IMR-90 (cell line): Measurements from ENCODE around the gene RNU6-1. TPM values are rescaled to one million over a fixed set of nuclear protein-coding genes. Genes with fewer than 3 reads are reported as not detected.

Experiments used
- ATAC-seq: fragments of 200-7000 bp; cut with Tn5 transposase; 2 replicates; pipeline ENCODE4 v1.9.1; 2020; ENCODE audit warnings: low read depth, mild to moderate bottlenecking, moderate library complexity
- BruUV-seq: library from RNA; stranded (reverse); fragments of 400-500 nt; replicated peaks from 2 replicates; lab custom pipeline; 2021; lab: Mats Ljungman, UMichigan
- CTCF ChIA-PET: fragments of 300-600 bp; formaldehyde crosslinking; extraction: SDS; loops from one replicate; lab custom pipeline; 2021; ENCODE audit warnings: antibody characterized with exemption; lab: Yijun Ruan, JAX
- POLR2A ChIA-PET: fragments of 300-600 bp; sonication (Branson Sonifier 250); formaldehyde crosslinking; loops from one replicate; lab custom pipeline; 2022; ENCODE audit warnings: antibody characterized with exemption; ENCODE audit not compliant: unreplicated experiment; lab: Charles Lee
- DNase-seq: peaks from one replicate; pipeline ENCODE4 v3.0.0; 2013
- H2AFZ ChIP-seq: replicated peaks from 2 replicates; pipeline ENCODE3; 2013; ENCODE audit warnings: low read length, mild to moderate bottlenecking; ENCODE audit not compliant: poor library complexity
- H2AK5ac ChIP-seq: 2 replicates; pipeline ENCODE4 v1.6.1; 2013; ENCODE audit warnings: low read depth, low read length, inconsistent platforms
- H2AK9ac ChIP-seq: replicated peaks from 2 replicates; pipeline ENCODE3; 2013; ENCODE audit warnings: mild to moderate bottlenecking, low read depth, low read length, moderate library complexity; ENCODE audit not compliant: poor library complexity
- H2BK120ac ChIP-seq: 2 replicates; pipeline ENCODE4 v1.6.1; 2013; ENCODE audit warnings: low read depth, low read length, inconsistent platforms
- H2BK15ac ChIP-seq: 3 replicates; pipeline ENCODE4 v1.6.1; 2013; ENCODE audit warnings: low read depth, low read length, inconsistent platforms
- H2BK20ac ChIP-seq: 2 replicates; pipeline ENCODE4 v1.6.1; 2013; ENCODE audit warnings: low read depth, mild to moderate bottlenecking, inconsistent platforms, low read length, moderate library complexity
- H2BK5ac ChIP-seq: 2 replicates; pipeline ENCODE4 v1.6.1; 2013; ENCODE audit warnings: mild to moderate bottlenecking, low read depth, low read length, inconsistent platforms; ENCODE audit not compliant: poor library complexity, severe bottlenecking
- H3K14ac ChIP-seq: replicated peaks from 2 replicates; pipeline ENCODE4 v1.6.1; 2013; ENCODE audit warnings: low read depth, low read length, inconsistent platforms
- H3K18ac ChIP-seq: 2 replicates; pipeline ENCODE4 v1.6.1; 2013; ENCODE audit warnings: low read depth, low read length, control low read depth
- H3K23ac ChIP-seq: 2 replicates; pipeline ENCODE4 v1.6.1; 2013; ENCODE audit warnings: low read depth, low read length, inconsistent platforms
- H3K27ac ChIP-seq: 2 replicates; pipeline ENCODE4 v1.5.1; 2013; ENCODE audit warnings: mild to moderate bottlenecking, control low read depth, low read length; ENCODE audit not compliant: insufficient read depth
- H3K27me3 ChIP-seq: 2 replicates; pipeline ENCODE4 v1.6.1; 2013; ENCODE audit warnings: low read length; ENCODE audit not compliant: control insufficient read depth, insufficient read depth
- H3K36me3 ChIP-seq: 2 replicates; pipeline ENCODE4 v1.6.1; 2013; ENCODE audit warnings: low read length, mixed read lengths; ENCODE audit not compliant: control insufficient read depth, insufficient read depth
- H3K4ac ChIP-seq: 2 replicates; pipeline ENCODE4 v1.6.1; 2013; ENCODE audit warnings: low read depth, low read length, inconsistent platforms
- H3K4me1 ChIP-seq: 2 replicates; pipeline ENCODE4 v1.6.1; 2013; ENCODE audit warnings: low read length, mixed read lengths; ENCODE audit not compliant: control insufficient read depth, insufficient read depth
- H3K4me2 ChIP-seq: 2 replicates; pipeline ENCODE4 v1.6.1; 2013; ENCODE audit warnings: low read depth, mild to moderate bottlenecking, control low read depth, low read length, moderate library complexity
- H3K4me3 ChIP-seq: 2 replicates; pipeline ENCODE4 v1.5.1; 2013; ENCODE audit warnings: low read depth, mild to moderate bottlenecking, control low read depth, low read length, moderate library complexity; ENCODE audit not compliant: insufficient read depth
- H3K56ac ChIP-seq: 2 replicates; pipeline ENCODE4 v1.6.1; 2013; ENCODE audit warnings: low read length, inconsistent platforms; ENCODE audit not compliant: insufficient read depth; ENCODE audit errors: extremely low read depth
- H3K79me1 ChIP-seq, 2 experiments: 2 replicates each; pipeline ENCODE4 v1.6.1; 2013; ENCODE audit warnings: low read length in 2 of 2, inconsistent platforms in 1 of 2, low read depth in 1 of 2
- H3K9ac ChIP-seq: 2 replicates; pipeline ENCODE4 v1.6.1; 2013; ENCODE audit warnings: low read depth, low read length, control low read depth
- H3K9me1 ChIP-seq: 2 replicates; pipeline ENCODE4 v1.6.1; 2013; ENCODE audit warnings: low read length, inconsistent platforms; ENCODE audit not compliant: insufficient read depth
- H3K9me3 ChIP-seq: 2 replicates; pipeline ENCODE4 v1.6.1; 2013; ENCODE audit warnings: low read length; ENCODE audit not compliant: control insufficient read depth, insufficient read depth
- H4K20me1 ChIP-seq: 2 replicates; pipeline ENCODE4 v1.6.1; 2013; ENCODE audit warnings: low read length, inconsistent platforms; ENCODE audit not compliant: insufficient read depth
- H4K5ac ChIP-seq: 2 replicates; pipeline ENCODE4 v1.6.1; 2013; ENCODE audit warnings: mild to moderate bottlenecking, low read depth, low read length, control low read depth
- H4K8ac ChIP-seq, 2 experiments: 2 replicates each; pipeline ENCODE4 v1.6.1; 2013; ENCODE audit warnings: low read depth in 2 of 2, low read length in 2 of 2, control low read depth in 1 of 2, inconsistent platforms in 1 of 2
- H4K91ac ChIP-seq: 2 replicates; pipeline ENCODE4 v1.6.1; 2013; ENCODE audit warnings: low read depth, low read length, inconsistent platforms; ENCODE audit not compliant: insufficient read depth
- MXI1 ChIP-seq: IDR thresholded peaks from 2 replicates; pipeline ENCODE4 v1.6.1; 2012; ENCODE audit warnings: low read depth, mild to moderate bottlenecking, low read length, moderate library complexity, borderline replicate concordance
- POLR2A ChIP-seq: IDR thresholded peaks from 2 replicates; pipeline ENCODE4 v1.6.1; 2012; ENCODE audit warnings: mild to moderate bottlenecking, low read depth, low read length
- RAD21 ChIP-seq: IDR thresholded peaks from 2 replicates; pipeline ENCODE4 v1.6.1; 2012; ENCODE audit warnings: low read length, improper control_type of control experiment
- RCOR1 ChIP-seq: IDR thresholded peaks from 2 replicates; pipeline ENCODE4 v1.6.1; 2012; ENCODE audit warnings: mild to moderate bottlenecking, low read length, improper control_type of control experiment; ENCODE audit not compliant: insufficient replicate concordance
- dilution Hi-C: fragments of 300-500 bp; cut with HindIII; formaldehyde crosslinking; loops from one replicate; pipeline ENCODE4 v1.14.3; 2018; ENCODE audit warnings: low sequenced_read_pairs; ENCODE audit not compliant: unreplicated experiment
- in situ Hi-C: fragments of 300-500 bp; cut with MboI; formaldehyde crosslinking; loops from 3 replicates; pipeline ENCODE4 v1.14.3; 2019; ENCODE audit warnings: low sequenced_read_pairs, inconsistent platforms, mixed read lengths
- intact Hi-C: fragments of 100-400 bp; cut with micrococcal nuclease; formaldehyde crosslinking; loops from 2 replicates; pipeline ENCODE4 v1.10.0; 2022
- polyA plus RNA-seq, 3 experiments: library from polyadenylated mRNA; depleted of rRNA; stranded (reverse); fragments of >200 nt; gene quantifications; 2 replicates each; pipeline ENCODE4 v1.2.3, GENCODE V29; 2012; ENCODE audit warnings: low replicate concordance in 1 of 3
- total RNA-seq: library from RNA; depleted of rRNA; stranded (reverse); fragments of >200 nt; gene quantifications from 2 replicates; pipeline ENCODE4 v1.2.3, GENCODE V29; 2012
- TF ChIP-seq, protein P1 (sequence below): fragments of 150-350 bp; IDR thresholded peaks from 2 replicates; pipeline ENCODE4 v1.6.1; 2017; ENCODE audit warnings: mild to moderate bottlenecking, antibody characterized with exemption, low read length, low read depth

RNU6-1 gene
- total and polyA plus RNA-seq, 2 of the 4 experiments (the other 2 are of a cell fraction) = not detected

DNA sequence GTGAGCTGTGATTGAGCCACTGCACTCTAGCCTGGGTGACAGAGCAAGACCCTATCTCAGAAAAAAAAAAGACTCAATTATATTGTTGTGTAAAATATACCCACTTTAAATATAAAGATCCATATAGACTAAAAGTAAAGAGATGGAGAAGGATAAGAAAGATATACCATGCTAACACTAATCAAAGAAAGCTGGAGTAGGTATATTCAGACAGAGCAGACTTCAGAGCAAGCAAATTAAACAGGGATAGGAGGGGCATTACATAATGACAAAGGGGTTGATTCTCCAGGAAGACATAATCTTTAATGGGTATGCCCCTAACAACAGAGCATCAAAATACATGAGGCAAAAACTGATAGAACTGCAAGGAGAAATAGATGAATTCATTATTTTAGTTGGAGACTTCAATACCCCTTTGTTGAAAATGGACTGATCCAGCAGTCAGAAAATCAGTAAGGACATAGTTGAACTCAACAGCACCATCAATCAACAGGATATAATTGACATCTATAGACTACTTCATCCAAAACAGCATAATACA, 31.1 kb upstream of the RNU6-1 start:
- Histone ChIP-seq H3K4me3 (no peak overlapping the region), H3K23ac (no peak overlapping the region), H3K14ac (no peak overlapping the region), H4K91ac (no peak overlapping the region), H3K56ac (no peak overlapping the region), H2BK20ac (no peak overlapping the region), H3K9me1 (no peaks in the 10 kb centered on the region), H3K4me2 (no peak overlapping the region), H2AK9ac (no peak overlapping the region), H2AK5ac (no peak overlapping the region), H4K20me1 (no peaks in the 10 kb centered on the region), H3K9ac (no peak overlapping the region), H2BK5ac (no peak overlapping the region), H3K79me1 (no peaks in the 10 kb centered on the region), H3K27me3 (peaks cover 20% of the 10 kb centered on the region), H3K27ac (no peak overlapping the region), H3K18ac (no peak overlapping the region), H2BK120ac (no peak overlapping the region), H2BK15ac (no peak overlapping the region), H3K4ac (no peak overlapping the region), H3K4me1 (no peaks in the 10 kb centered on the region), H2AFZ (no peak overlapping the region), H4K5ac (no peak overlapping the region), H3K9me3 (peaks cover 7% of the 10 kb centered on the region), H3K36me3 (no peaks in the 10 kb centered on the region), H4K8ac (no peak overlapping the region)
- dilution Hi-C loops (no loop called here), in situ Hi-C loops (no loop called here), intact Hi-C loops (no loop called here)
- DNase-seq (no peak), ATAC-seq (no peak)
- TF ChIP-seq MXI1 (no peak), RCOR1 (no peak), POLR2A (no peak), RAD21 (no peak)
- TF ChIP-seq, protein P1, sequence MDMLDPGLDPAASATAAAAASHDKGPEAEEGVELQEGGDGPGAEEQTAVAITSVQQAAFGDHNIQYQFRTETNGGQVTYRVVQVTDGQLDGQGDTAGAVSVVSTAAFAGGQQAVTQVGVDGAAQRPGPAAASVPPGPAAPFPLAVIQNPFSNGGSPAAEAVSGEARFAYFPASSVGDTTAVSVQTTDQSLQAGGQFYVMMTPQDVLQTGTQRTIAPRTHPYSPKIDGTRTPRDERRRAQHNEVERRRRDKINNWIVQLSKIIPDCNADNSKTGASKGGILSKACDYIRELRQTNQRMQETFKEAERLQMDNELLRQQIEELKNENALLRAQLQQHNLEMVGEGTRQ = no peak
- BruUV-seq = no TSS peak
- ChIA-PET POLR2A (no interaction called here), CTCF (no interaction called here)
